BJ (cell line): ENCODE data around the gene HMOX1. TPM values are rescaled to one million over a fixed set of nuclear protein-coding genes. Genes with fewer than 3 reads are reported as not detected.

Experiments used
- CTCF ChIA-PET: fragments of 350-600 bp; formaldehyde crosslinking; extraction: SDS; loops from one replicate; lab custom pipeline; 2021; ENCODE audit warnings: antibody characterized with exemption, inconsistent platforms; lab: Yijun Ruan, JAX
- POLR2A ChIA-PET: fragments of 300-600 bp; sonication (Branson Sonifier 250); formaldehyde crosslinking; extraction: SDS; loops from one replicate; lab custom pipeline; 2021; ENCODE audit warnings: antibody characterized with exemption; lab: Charles Lee
- DNase-seq: peaks from one replicate; pipeline ENCODE4 v3.0.0-alpha.2; 2011; ENCODE audit warnings: low read depth
- H3K27me3 ChIP-seq: 2 replicates; pipeline ENCODE4 v1.6.0; 2011; ENCODE audit warnings: low read length; ENCODE audit not compliant: control insufficient read depth, insufficient read depth
- H3K36me3 ChIP-seq: 2 replicates; pipeline ENCODE4 v1.5.1; 2011; ENCODE audit warnings: low read length; ENCODE audit not compliant: control insufficient read depth, insufficient read depth
- H3K4me3 ChIP-seq: 2 replicates; pipeline ENCODE4 v1.5.1; 2011; ENCODE audit warnings: low read depth, mild to moderate bottlenecking, control low read depth, low read length
- CTCF ChIP-seq: IDR thresholded peaks from 2 replicates; pipeline ENCODE4 v1.5.1; 2011; ENCODE audit warnings: low read depth, mild to moderate bottlenecking, control low read depth, inconsistent platforms, low read length, moderate library complexity; ENCODE audit not compliant: insufficient read depth
- polyA plus RNA-seq: library from polyadenylated mRNA; depleted of rRNA; stranded (reverse); fragments of >200 nt; gene quantifications from 2 replicates; pipeline ENCODE4 v1.2.3, GENCODE V29; 2011

HMOX1 gene
- polyA plus RNA-seq, 1 experiment: 71.2 TPM

GRCh38 chr22:35367331-35367886 is 13.5 kb upstream of the HMOX1 start:
- Histone ChIP-seq H3K27me3 (no peaks in the 10 kb centered on the region), H3K4me3 (no peak overlapping the region), H3K36me3 (no peaks in the 10 kb centered on the region)
- ChIA-PET POLR2A (no interaction called here), CTCF (no interaction called here)
- TF ChIP-seq CTCF: no peak
- DNase-seq: no peak

- ChIA-PET POLR2A (interaction anchor here (0.6 kb wide), 1 partner anchor 1161 kb away, joined by 7 read pairs; the partner anchor contains the start of gene EIF3D), CTCF (interaction anchor here (1.3 kb wide), 2 partner anchors 13 to 31 kb away, joined by 4 to 5 read pairs; no protein-coding TSS in a partner anchor)
- Histone ChIP-seq H3K4me3 (no peak overlapping the region), H3K36me3 (no peaks in the 10 kb centered on the region), H3K27me3 (no peaks in the 10 kb centered on the region)
- no peak for DNase-seq
- TF ChIP-seq CTCF: no peak
These were observed 12.5 kb upstream of the HMOX1 start for GRCh38 chr22:35368386-35368785.

- TF ChIP-seq CTCF: no peak
- Histone ChIP-seq H3K4me3 (no peak overlapping the region), H3K36me3 (no peaks in the 10 kb centered on the region), H3K27me3 (no peaks in the 10 kb centered on the region)
- no peak for DNase-seq
- CTCF ChIA-PET: interaction anchor here (1.3 to 1.7 kb wide), 2 partner anchors 11 to 19 kb away, joined by 4 to 6 read pairs; partner anchors contain the start of gene HMOX1
- POLR2A ChIA-PET: no interaction called here
These were observed 10.9 kb upstream of the HMOX1 start for GRCh38 chr22:35369996-35370395.

GRCh38 chr22:35373781-35374180 is 7.1 kb upstream of the HMOX1 start:
- DNase-seq: no peak
- POLR2A ChIA-PET: no interaction called here
- no peak for TF ChIP-seq CTCF
- no peaks in the 10 kb centered on the region for H3K36me3 ChIP-seq
- CTCF ChIA-PET: interaction anchor here (0.6 kb wide), 1 partner anchor 9 kb away, joined by 3 read pairs; no protein-coding TSS in a partner anchor
- no peak overlapping the region for H3K4me3 ChIP-seq
- H3K27me3 ChIP-seq: no peaks in the 10 kb centered on the region

- Histone ChIP-seq H3K4me3 (no peak overlapping the region), H3K36me3 (no peaks in the 10 kb centered on the region), H3K27me3 (no peaks in the 10 kb centered on the region)
- ChIA-PET CTCF (no interaction called here), POLR2A (no interaction called here)
- DNase-seq: no peak
- TF ChIP-seq CTCF: no peak
These were observed 5.9 kb upstream of the HMOX1 start for GRCh38 chr22:35375031-35375430.
